A549 (cell line): ENCODE data around the gene LGI1. TPM values are rescaled to one million over a fixed set of nuclear protein-coding genes. Genes with fewer than 3 reads are reported as not detected.

Source experiments
- ATAC-seq, 2 experiments: fragments of 200-7000 bp in 1 of 2; fragments of >200 bp in 1 of 2; cut with Nextera tagmentation in 1 of 2; cut with Tn5 transposase in 1 of 2; 3 replicates each; pipeline versions ENCODE4 v1.8.0 to v1.9.1; 2018 to 2020; ENCODE audit warnings: mild to moderate bottlenecking in 1 of 2, moderate library complexity in 1 of 2
- CTCF ChIA-PET: fragments of 300-600 bp; sonication (Branson Sonifier 250); formaldehyde crosslinking; extraction: SDS; loops from one replicate; lab custom pipeline; 2021; ENCODE audit warnings: antibody characterized with exemption, inconsistent platforms; lab: Yijun Ruan, JAX
- POLR2A ChIA-PET: fragments of 350-600 bp; formaldehyde crosslinking; extraction: SDS; loops from one replicate; lab custom pipeline; 2021; ENCODE audit warnings: antibody characterized with exemption, inconsistent platforms; lab: Yijun Ruan, JAX
- DNase-seq, 2 experiments: peaks; one replicate each; pipeline versions ENCODE4 v3.0.0 to v3.0.0-alpha.2; 2011 to 2016; ENCODE audit warnings: low read depth in 1 of 2, low spot score in 1 of 2
- FAIRE-seq: peaks from 2 replicates; lab custom pipeline; 2011; peaks lifted over from hg19 to GRCh38; lab: Jason Lieb, UNC
- H3K27ac ChIP-seq, 2 experiments: fragments of >200 bp; sonication (Bioruptor Twin); formaldehyde crosslinking; 3 replicates each; pipeline ENCODE4 v1.5.1; 2016 to 2017
- H3K4me1 ChIP-seq: fragments of >200 bp; sonication (Bioruptor Twin); formaldehyde crosslinking; 3 replicates; pipeline ENCODE4 v1.6.1; 2016
- H3K4me2 ChIP-seq: fragments of >200 bp; sonication (Bioruptor Twin); formaldehyde crosslinking; 3 replicates; pipeline ENCODE4 v1.6.1; 2016
- H3K4me3 ChIP-seq: fragments of >200 bp; sonication (Bioruptor Twin); formaldehyde crosslinking; 3 replicates; pipeline ENCODE4 v1.5.1; 2016
- H3K9me3 ChIP-seq: fragments of >200 bp; sonication (Bioruptor Twin); formaldehyde crosslinking; 3 replicates; pipeline ENCODE4 v1.6.1; 2016
- BHLHE40 ChIP-seq: IDR thresholded peaks from 2 replicates; pipeline ENCODE4 v1.6.1; 2012; ENCODE audit warnings: low read depth, low read length, inconsistent platforms
- CEBPB ChIP-seq, 2 experiments: fragments of >200 bp in 1 of 2; sonication (Bioruptor Twin) in 1 of 2; formaldehyde crosslinking in 1 of 2; IDR thresholded peaks; 2 replicates each; pipeline ENCODE4 v1.6.1; 2012 to 2016
- EHF ChIP-seq: fragments of 250-450 bp; sonication (Bioruptor Pico); IDR thresholded peaks from 2 replicates; pipeline ENCODE4 v1.5.0; 2020; ENCODE audit warnings: mild to moderate bottlenecking
- EP300 ChIP-seq, 2 experiments: fragments of >200 bp; sonication (Bioruptor Twin); formaldehyde crosslinking; IDR thresholded peaks; 2 replicates in 1 of 2; 3 replicates in 1 of 2; pipeline ENCODE4 v1.6.1; 2016 to 2017
- ESRRA ChIP-seq: fragments of 150-350 bp; IDR thresholded peaks from 2 replicates; pipeline ENCODE4 v1.6.1; 2014; ENCODE audit warnings: mild to moderate bottlenecking, low read length, borderline replicate concordance
- FOSL2 ChIP-seq, 2 experiments: fragments of 450-650 bp in 1 of 2; fragments of >200 bp in 1 of 2; sonication (Bioruptor Twin) in 1 of 2; formaldehyde crosslinking; IDR thresholded peaks; 2 replicates each; pipeline versions ENCODE4 v1.5.0 to v1.6.1; 2016 to 2020; ENCODE audit warnings: mild to moderate bottlenecking in 1 of 2, moderate library complexity in 1 of 2
- JUNB ChIP-seq: fragments of >200 bp; sonication (Bioruptor Twin); formaldehyde crosslinking; IDR thresholded peaks from 2 replicates; pipeline ENCODE4 v1.6.1; 2016
- KDM1A ChIP-seq: fragments of 200-600 bp; sonication (generic); IDR thresholded peaks from 2 replicates; pipeline ENCODE4 v1.6.1; 2016; ENCODE audit warnings: low read depth, mild to moderate bottlenecking
- MYC ChIP-seq: IDR thresholded peaks from 2 replicates; pipeline ENCODE4 v1.6.1; 2012; ENCODE audit warnings: mild to moderate bottlenecking, inconsistent platforms, low read length, improper control_type of control experiment, borderline replicate concordance
- NFE2L2 ChIP-seq: fragments of 150-350 bp; conservative IDR thresholded peaks from 2 replicates; pipeline ENCODE4 v1.6.1; 2014; ENCODE audit warnings: low read length
- NPAS2 ChIP-seq: fragments of 250-450 bp; sonication (Bioruptor Pico); IDR thresholded peaks from 2 replicates; pipeline ENCODE4 v1.8.0; 2022; ENCODE audit warnings: mild to moderate bottlenecking, moderate library complexity, borderline replicate concordance
- RARB ChIP-seq: fragments of 250-450 bp; sonication (Bioruptor Pico); IDR thresholded peaks from 2 replicates; pipeline ENCODE4 v1.8.0; 2021; ENCODE audit warnings: mild to moderate bottlenecking, moderate library complexity
- RFX5 ChIP-seq: fragments of 450-650 bp; IDR thresholded peaks from 2 replicates; pipeline ENCODE4 v1.7.1; 2014; ENCODE audit warnings: antibody characterized with exemption, mild to moderate bottlenecking, moderate library complexity
- TFCP2L1 ChIP-seq: fragments of 250-450 bp; sonication (Bioruptor Pico); IDR thresholded peaks from 2 replicates; pipeline ENCODE4 v1.5.0; 2021; ENCODE audit warnings: mild to moderate bottlenecking
- USF2 ChIP-seq: fragments of 450-650 bp; IDR thresholded peaks from 2 replicates; pipeline ENCODE4 v1.6.1; 2014; ENCODE audit warnings: antibody characterized with exemption
- ZNF302 ChIP-seq: fragments of 250-450 bp; sonication (Bioruptor Pico); IDR thresholded peaks from 2 replicates; pipeline ENCODE4 v1.9.0; 2021; ENCODE audit warnings: inconsistent platforms, mild to moderate bottlenecking, moderate library complexity
- WGBS: methylation state at CpG from one replicate; pipeline ENCODE4 v1.1.6; 2017; ENCODE audit errors: missing lambda C conversion rate; 5-methylcytosine and 5-hydroxymethylcytosine counted together
- polyA plus RNA-seq, 4 experiments: library from polyadenylated mRNA; depleted of rRNA in 3 of 4; stranded (reverse); fragments of >200 nt; fragmentation: RNase III in 1 of 4; extraction: RNeasy Plus Mini Kit Qiagen cat#74134 plus additional on column Dnase treatment in 1 of 4; gene quantifications; 2 replicates in 3 of 4; 3 replicates in 1 of 4; pipeline ENCODE4 v1.2.3, GENCODE V29; 2011 to 2017
- TF ChIP-seq, protein P1 (sequence below): IDR thresholded peaks from 2 replicates; pipeline ENCODE4 v1.6.1; 2012
- TF ChIP-seq, protein P2 (sequence below): fragments of 250-450 bp; sonication (Bioruptor Pico); IDR thresholded peaks from 2 replicates; pipeline ENCODE4 v1.5.0; 2020; ENCODE audit warnings: low read depth, mild to moderate bottlenecking, moderate library complexity
- TF ChIP-seq, protein P3 (sequence below): fragments of 150-350 bp; IDR thresholded peaks from 2 replicates; pipeline ENCODE4 v1.6.1; 2014; ENCODE audit warnings: low read depth, mild to moderate bottlenecking, low read length
- TF ChIP-seq, protein P4 (sequence below): IDR thresholded peaks from 2 replicates; pipeline ENCODE4 v1.6.1; 2012; ENCODE audit warnings: low read depth, borderline replicate concordance

Gene LGI1
- polyA plus RNA-seq, 2 of the 4 experiments (the other 2 are of a cell fraction), result not detected

GRCh38 chr10:93751832-93752231, 5.9 kb upstream of the LGI1 start:
- FAIRE-seq (no peak), DNase-seq (peak; percentile 45 to 61), ATAC-seq (peak; percentile 76 to 89; a peak in 5 of 6 replicates)
- CTCF ChIA-PET, result interaction anchor here (0.6 kb wide), 2 partner anchors 64 to 169 kb away, joined by 3 read pairs; no protein-coding TSS in a partner anchor
- 2% methylated on average over 5 of the region's 5 CpGs for WGBS
- Histone ChIP-seq H3K9me3 (no peaks in the 10 kb centered on the region), H3K27ac (no peak overlapping the region)
- TF ChIP-seq, protein P1, sequence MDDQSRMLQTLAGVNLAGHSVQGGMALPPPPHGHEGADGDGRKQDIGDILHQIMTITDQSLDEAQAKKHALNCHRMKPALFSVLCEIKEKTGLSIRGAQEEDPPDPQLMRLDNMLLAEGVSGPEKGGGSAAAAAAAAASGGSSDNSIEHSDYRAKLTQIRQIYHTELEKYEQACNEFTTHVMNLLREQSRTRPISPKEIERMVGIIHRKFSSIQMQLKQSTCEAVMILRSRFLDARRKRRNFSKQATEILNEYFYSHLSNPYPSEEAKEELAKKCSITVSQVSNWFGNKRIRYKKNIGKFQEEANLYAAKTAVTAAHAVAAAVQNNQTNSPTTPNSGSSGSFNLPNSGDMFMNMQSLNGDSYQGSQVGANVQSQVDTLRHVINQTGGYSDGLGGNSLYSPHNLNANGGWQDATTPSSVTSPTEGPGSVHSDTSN, result no peak
- TF ChIP-seq ESRRA (no peak), FOSL2 (IDR thresholded peaks at IDR 0.05) (no peak), FOSL2 (CRISPR knock-in tag; IDR thresholded peaks at IDR 0.05) (no peak), EHF (CRISPR knock-in tag) (no peak), ZNF302 (CRISPR knock-in tag) (no peak), RFX5 (no peak), BHLHE40 (no peak), NFE2L2 (no peak), NPAS2 (CRISPR knock-in tag) (no peak), EP300 (IDR thresholded peaks at IDR 0.05) (no peak), RARB (no peak), KDM1A (no peak), USF2 (no peak), TFCP2L1 (CRISPR knock-in tag) (no peak), JUNB (no peak), MYC (no peak)
- TF ChIP-seq, protein P2, sequence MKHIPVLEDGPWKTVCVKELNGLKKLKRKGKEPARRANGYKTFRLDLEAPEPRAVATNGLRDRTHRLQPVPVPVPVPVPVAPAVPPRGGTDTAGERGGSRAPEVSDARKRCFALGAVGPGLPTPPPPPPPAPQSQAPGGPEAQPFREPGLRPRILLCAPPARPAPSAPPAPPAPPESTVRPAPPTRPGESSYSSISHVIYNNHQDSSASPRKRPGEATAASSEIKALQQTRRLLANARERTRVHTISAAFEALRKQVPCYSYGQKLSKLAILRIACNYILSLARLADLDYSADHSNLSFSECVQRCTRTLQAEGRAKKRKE, result no peak
- TF ChIP-seq, protein P3, sequence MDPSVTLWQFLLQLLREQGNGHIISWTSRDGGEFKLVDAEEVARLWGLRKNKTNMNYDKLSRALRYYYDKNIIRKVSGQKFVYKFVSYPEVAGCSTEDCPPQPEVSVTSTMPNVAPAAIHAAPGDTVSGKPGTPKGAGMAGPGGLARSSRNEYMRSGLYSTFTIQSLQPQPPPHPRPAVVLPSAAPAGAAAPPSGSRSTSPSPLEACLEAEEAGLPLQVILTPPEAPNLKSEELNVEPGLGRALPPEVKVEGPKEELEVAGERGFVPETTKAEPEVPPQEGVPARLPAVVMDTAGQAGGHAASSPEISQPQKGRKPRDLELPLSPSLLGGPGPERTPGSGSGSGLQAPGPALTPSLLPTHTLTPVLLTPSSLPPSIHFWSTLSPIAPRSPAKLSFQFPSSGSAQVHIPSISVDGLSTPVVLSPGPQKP, result no peak
- TF ChIP-seq, protein P4, sequence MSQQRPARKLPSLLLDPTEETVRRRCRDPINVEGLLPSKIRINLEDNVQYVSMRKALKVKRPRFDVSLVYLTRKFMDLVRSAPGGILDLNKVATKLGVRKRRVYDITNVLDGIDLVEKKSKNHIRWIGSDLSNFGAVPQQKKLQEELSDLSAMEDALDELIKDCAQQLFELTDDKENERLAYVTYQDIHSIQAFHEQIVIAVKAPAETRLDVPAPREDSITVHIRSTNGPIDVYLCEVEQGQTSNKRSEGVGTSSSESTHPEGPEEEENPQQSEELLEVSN, result no peak
- TF ChIP-seq, all 56 proteins: peak for 0
- peak overlapping the region; percentile 78 for H3K4me2 ChIP-seq
- H3K4me3 ChIP-seq, result no peak overlapping the region; the same call in 2 of the 3 replicates
- peaks cover 13% of the 10 kb centered on the region; the same call in 2 of the 3 replicates for H3K4me1 ChIP-seq
- POLR2A ChIA-PET, result interaction anchor here (1.5 kb wide), 1 partner anchor 49 kb away, joined by 4 read pairs; the partner anchor contains the start of gene FRA10AC1

DNA sequence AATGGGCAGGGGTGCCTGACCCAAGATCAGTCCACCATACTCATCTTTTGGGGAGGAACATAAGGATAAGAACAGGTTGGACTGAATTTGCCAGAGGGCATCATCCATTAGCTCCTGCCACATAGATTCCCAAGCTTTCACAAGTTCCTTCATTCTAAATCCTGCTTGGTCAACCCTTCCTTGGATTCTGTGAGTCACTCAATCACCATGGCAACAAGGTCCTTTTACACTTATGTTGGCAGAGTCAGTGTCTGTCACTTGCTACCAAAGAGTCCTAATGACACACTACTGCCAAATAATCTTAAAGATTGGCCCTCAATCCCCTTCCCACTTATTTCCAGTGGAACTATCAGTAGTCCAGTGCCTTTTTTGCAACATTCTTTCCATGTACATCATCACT, 5.0 kb upstream of the LGI1 start:
- H3K4me1 ChIP-seq, result peaks cover 10% of the 10 kb centered on the region; the same call in 1 of the 3 replicates
- no peak overlapping the region for H3K27ac ChIP-seq
- DNase-seq, result peak; percentile 45 to 70
- POLR2A ChIA-PET, result interaction anchor here (1.5 kb wide), 1 partner anchor 50 kb away, joined by 4 read pairs; the partner anchor contains the start of gene FRA10AC1
- H3K9me3 ChIP-seq, result no peaks in the 10 kb centered on the region
- no peak for FAIRE-seq
- TF ChIP-seq, protein P4, result no peak
- TF ChIP-seq FOSL2 (IDR thresholded peaks at IDR 0.05) (no peak), FOSL2 (CRISPR knock-in tag; IDR thresholded peaks at IDR 0.05) (peak; percentile 44), CEBPB (IDR thresholded peaks at IDR 0.05) (no peak)
- TF ChIP-seq, protein P1, result no peak
- H3K4me2 ChIP-seq, result peak overlapping the region; percentile 78; the same call in 2 of the 3 replicates
- peak; percentile 58 to 62; a peak in 5 of 6 replicates for ATAC-seq
- H3K4me3 ChIP-seq, result no peak overlapping the region
- CTCF ChIA-PET, result interaction anchor here (1.0 to 1.2 kb wide), 2 partner anchors 10 to 63 kb away, joined by 3 to 4 read pairs; no protein-coding TSS in a partner anchor
